Heart right ventricle (tissue), 16 donors: ENCODE measurements around the gene WDR49. TPM values are rescaled to one million over a fixed set of nuclear protein-coding genes. Genes with fewer than 3 reads are reported as not detected.

ENCODE experiments used
- ATAC-seq, 8 donors: fragments of 200-7000 bp; cut with Tn5 transposase; one replicate each; pipeline ENCODE4 v1.9.1; 2020; ENCODE audit warnings: mild to moderate bottlenecking in 8 of 8, moderate library complexity in 8 of 8, moderate number of reproducible peaks in 1 of 8
- DNase-seq, 2 donors: peaks; one replicate each; pipeline ENCODE4 v3.0.0-alpha.2; 2020
- H3K27ac ChIP-seq, 10 donors: fragments of 200-600 bp; sonication (generic) in 2 of 10; one replicate each; pipeline versions ENCODE4 v1.5.0 to v1.8.0; 2020 to 2022; ENCODE audit warnings: mild to moderate bottlenecking in 3 of 10
- H3K27me3 ChIP-seq, 7 donors: fragments of 200-600 bp; one replicate each; pipeline ENCODE4 v1.8.0; 2021 to 2022; ENCODE audit warnings: mild to moderate bottlenecking in 2 of 7
- H3K36me3 ChIP-seq, 9 donors: fragments of 200-600 bp; sonication (generic) in 1 of 9; one replicate each; pipeline versions ENCODE4 v1.5.0 to v1.8.0; 2020 to 2022; ENCODE audit warnings: mild to moderate bottlenecking in 2 of 9
- H3K4me1 ChIP-seq, 9 donors: fragments of 200-600 bp; sonication (generic) in 1 of 9; one replicate each; pipeline versions ENCODE4 v1.5.0 to v1.8.0; 2020 to 2022; ENCODE audit warnings: mild to moderate bottlenecking in 4 of 9
- H3K4me3 ChIP-seq, 10 donors: fragments of 200-600 bp; sonication (generic) in 2 of 10; one replicate each; pipeline versions ENCODE4 v1.5.0 to v1.8.0; 2020 to 2022; ENCODE audit warnings: mild to moderate bottlenecking in 7 of 10, moderate library complexity in 2 of 10
- H3K9me3 ChIP-seq, 11 donors: fragments of 200-600 bp in 10 of 11; sonication (generic) in 2 of 11; one replicate each; pipeline versions ENCODE4 v1.5.0 to v1.8.0; 2013 to 2022; ENCODE audit warnings: mild to moderate bottlenecking in 2 of 11, control low read depth in 1 of 11, moderate library complexity in 1 of 11
- CTCF ChIP-seq, 9 donors: fragments of 200-600 bp; sonication (generic) in 2 of 9; IDR thresholded peaks; one replicate each; pipeline versions ENCODE4 v1.5.0 to v1.8.0; 2021 to 2022; ENCODE audit warnings: antibody characterized with exemption in 9 of 9, mild to moderate bottlenecking in 5 of 9, moderate library complexity in 1 of 9
- WGBS, 2 donors: extraction: QIAGEN DNeasy Blood & Tissue Kit; methylation state at CpG; one replicate each; pipeline ENCODE4 v1.1.7; 2013; ENCODE audit warnings: inconsistent platforms in 1 of 2; 5-methylcytosine and 5-hydroxymethylcytosine counted together
- intact Hi-C, 10 donors: fragments of 100-400 bp; cut with DNase I; formaldehyde crosslinking; loops; one replicate each; pipeline versions ENCODE4 v1.11.1 to v1.14.2; 2022
- polyA plus RNA-seq, 2 donors: library from polyadenylated mRNA; stranded (reverse); fragments of 200-250 nt; gene quantifications; one replicate each; pipeline ENCODE4 v1.2.3, GENCODE V29; 2013
- total RNA-seq, 10 donors: library from RNA; stranded (reverse); fragmentation: NEBNext Ultra II Directional in 3 of 10; extraction: Animal tissue kit (Norgen Biotek cat#: 25700) in 3 of 10; gene quantifications; one replicate each; pipeline versions ENCODE4 v1.2.1 to v1.2.4, GENCODE V29; 2021 to 2023
- donor health status: Arrhythmogenic right ventricular cardiomyopathy.
- donor health status: ischemic (EF 13 %, LVEDD 7.1; RV severe dilation, severe dysfunction).
- donor health status: healthy with polysubstance abuse.
- donor health status: DM: no; HTN: yes; CAD: no.
- donor health status: DM: no; HTN: no; CAD: no.
- donor health status: ischemic (EF 25% LVEDD 6.9; RV normal size, moderate dysfunction).
- donor health status: ischemic (EF 25% LVEDD 5.7; RV mildly dilated, moderate dysfunction).
- donor health status: healthy.
- donor health status: DM: yes; HTN: yes; CAD: no.
- donor health status: Ischemic cardiomyopathy.
- donor health status: ischemic (EF 35%, LVEDD 5.7; RV mildly dilated, moderate dysfunction).
- donor health status: nonischemic (EF 11% LVEDD 7.7; RV severe dilation, severe dysfunction).
- donor health status: DM: yes; HTN: yes; CAD: no.
- donor health status: PGD.
- donor health status: ischemic (EF 29% LVEDD 5.4; RV normal size, mild dysfunction).
- donor health status: nonischemic (EF 23%, LVEDD 6.1; RV moderate dilation, normal function).

WDR49 gene
- total and polyA plus RNA-seq, 12 donors = 0.06 to 6.6 (median 2.1) TPM

GRCh38 chr3:167565489-167565888 is 88.3 kb downstream of the WDR49 start:
- Histone ChIP-seq H3K4me3 (no peak overlapping the region), H3K27me3 (no peaks in the 10 kb centered on the region), H3K36me3 (no peaks in the 10 kb centered on the region), H3K9me3 (peaks cover 0 to 2% (median 0%) of the 10 kb centered on the region in 11 donors), H3K27ac (no peak overlapping the region), H3K4me1 (no peaks in the 10 kb centered on the region)
- WGBS, 2 donors = 87 to 100% methylated on average over 1 of the region's 1 CpG
- no peak for ATAC-seq
- intact Hi-C loops = no loop called here
- no peak for DNase-seq
- TF ChIP-seq CTCF (IDR thresholded peaks at IDR 0.05) = no peak

- 27 to 35% methylated on average over 2 of the region's 2 CpGs for WGBS, 2 donors
- H3K27me3 ChIP-seq = no peaks in the 10 kb centered on the region
- DNase-seq (no peak), ATAC-seq (no peak)
- peaks cover 0 to 2% (median 0%) of the 10 kb centered on the region in 11 donors for H3K9me3 ChIP-seq
- H3K36me3 ChIP-seq = no peaks in the 10 kb centered on the region
- H3K4me1 ChIP-seq = no peaks in the 10 kb centered on the region
- H3K4me3 ChIP-seq = no peak overlapping the region
- TF ChIP-seq CTCF (IDR thresholded peaks at IDR 0.05) = no peak
- H3K27ac ChIP-seq = no peak overlapping the region
- intact Hi-C loops = no loop called here
Measured at GRCh38 chr3:167564612-167565011, 89.1 kb downstream of the WDR49 start.

- DNase-seq (no peak), ATAC-seq (no peak)
- no peak for TF ChIP-seq CTCF (IDR thresholded peaks at IDR 0.05)
- H3K9me3 ChIP-seq = no peaks in the 10 kb centered on the region
- H3K4me1 ChIP-seq = no peaks in the 10 kb centered on the region
- 72 to 78% methylated on average over 4 of the region's 4 CpGs for WGBS, 2 donors
- H3K4me3 ChIP-seq = no peak overlapping the region
- no peaks in the 10 kb centered on the region for H3K27me3 ChIP-seq
- no peaks in the 10 kb centered on the region for H3K36me3 ChIP-seq
- intact Hi-C loops = no loop called here
- no peak overlapping the region for H3K27ac ChIP-seq
Measured at GRCh38 chr3:167559924-167560323, 93.8 kb downstream of the WDR49 start.

- no peaks in the 10 kb centered on the region for H3K9me3 ChIP-seq
- TF ChIP-seq CTCF (IDR thresholded peaks at IDR 0.05) = no peak
- DNase-seq (no peak), ATAC-seq (no peak)
- no peaks in the 10 kb centered on the region for H3K27me3 ChIP-seq
- H3K27ac ChIP-seq = no peak overlapping the region
- intact Hi-C loops = no loop called here
- WGBS, 2 donors = 64 to 66% methylated on average over 3 of the region's 3 CpGs
- H3K4me1 ChIP-seq = no peaks in the 10 kb centered on the region
- no peaks in the 10 kb centered on the region for H3K36me3 ChIP-seq
- H3K4me3 ChIP-seq = no peak overlapping the region
Measured at GRCh38 chr3:167554898-167555297, 98.8 kb downstream of the WDR49 start.
